Liver (tissue), 3 donors: Measurements from ENCODE around the gene TMPRSS9.

Source experiments
- FOXA1 ChIP-seq: IDR thresholded peaks from 2 replicates; pipeline ENCODE4 v1.6.1; 2016; ENCODE audit warnings: antibody characterized with exemption
- GABPA ChIP-seq, 2 donors: IDR thresholded peaks in 1 of 2; conservative IDR thresholded peaks in 1 of 2; 2 replicates each; pipeline ENCODE4 v1.6.1; 2016; ENCODE audit warnings: antibody characterized with exemption in 2 of 2, mild to moderate bottlenecking in 1 of 2, moderate library complexity in 1 of 2
- MAX ChIP-seq: IDR thresholded peaks from 2 replicates; pipeline ENCODE4 v1.6.1; 2016; ENCODE audit warnings: antibody characterized with exemption
- NR2F2 ChIP-seq: IDR thresholded peaks from 2 replicates; pipeline ENCODE4 v1.6.1; 2016; ENCODE audit warnings: antibody characterized with exemption
- REST ChIP-seq: IDR thresholded peaks from 2 replicates; pipeline ENCODE4 v1.6.1; 2016; ENCODE audit warnings: antibody characterized with exemption, mild to moderate bottlenecking
- TAF1 ChIP-seq: conservative IDR thresholded peaks from 2 replicates; pipeline ENCODE4 v1.6.1; 2016; ENCODE audit warnings: antibody characterized with exemption, mild to moderate bottlenecking
- TF ChIP-seq, protein P1 (sequence below): fragments of 150-350 bp; IDR thresholded peaks from 2 replicates; pipeline ENCODE4 v1.5.1; 2017; ENCODE audit warnings: improper control_type of control experiment, low read depth, low read length; ENCODE audit not compliant: missing input control
- donor health status: healthy.
- donor health status: healthy.

GRCh38 chr19:2432131-2432848, 72.2 kb downstream of the TMPRSS9 start:
- TF ChIP-seq, protein P1, sequence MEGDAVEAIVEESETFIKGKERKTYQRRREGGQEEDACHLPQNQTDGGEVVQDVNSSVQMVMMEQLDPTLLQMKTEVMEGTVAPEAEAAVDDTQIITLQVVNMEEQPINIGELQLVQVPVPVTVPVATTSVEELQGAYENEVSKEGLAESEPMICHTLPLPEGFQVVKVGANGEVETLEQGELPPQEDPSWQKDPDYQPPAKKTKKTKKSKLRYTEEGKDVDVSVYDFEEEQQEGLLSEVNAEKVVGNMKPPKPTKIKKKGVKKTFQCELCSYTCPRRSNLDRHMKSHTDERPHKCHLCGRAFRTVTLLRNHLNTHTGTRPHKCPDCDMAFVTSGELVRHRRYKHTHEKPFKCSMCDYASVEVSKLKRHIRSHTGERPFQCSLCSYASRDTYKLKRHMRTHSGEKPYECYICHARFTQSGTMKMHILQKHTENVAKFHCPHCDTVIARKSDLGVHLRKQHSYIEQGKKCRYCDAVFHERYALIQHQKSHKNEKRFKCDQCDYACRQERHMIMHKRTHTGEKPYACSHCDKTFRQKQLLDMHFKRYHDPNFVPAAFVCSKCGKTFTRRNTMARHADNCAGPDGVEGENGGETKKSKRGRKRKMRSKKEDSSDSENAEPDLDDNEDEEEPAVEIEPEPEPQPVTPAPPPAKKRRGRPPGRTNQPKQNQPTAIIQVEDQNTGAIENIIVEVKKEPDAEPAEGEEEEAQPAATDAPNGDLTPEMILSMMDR: no peak
- TF ChIP-seq REST (no peak), TAF1 (no peak), GABPA (IDR thresholded peaks at IDR 0.05 in 1 of 2, conservative IDR thresholded peaks at IDR 0.05 in 1 of 2) (no peak), NR2F2 (no peak), FOXA1 (no peak), MAX (no peak)
